HUDEP-2 (cell line): ENCODE measurements around the gene LY6G5B.
"Not testable (repeated sequence)": the region's sequence is repeated elsewhere in the genome, so short reads cannot be mapped to it uniquely, and the experiment has no call there.

Source experiments
- DNase-seq, 76 experiments: peaks; one replicate each; lab custom pipeline; 2025; ENCODE audit not compliant: unreplicated experiment in 76 of 76; lab: John Stamatoyannopoulos, UW

The LY6G5B gene

GRCh38 chr6:31689249-31690110 is 19.7 kb downstream of the LY6G5B start:
- peak in 2 of 76 experiments; percentile 11 to 16 for DNase-seq

- DNase-seq: peak in 53 of 76 experiments; percentile 13 to 70 (median 38)
Measured at GRCh38 chr6:31690231-31691077, 20.7 kb downstream of the LY6G5B start.

- DNase-seq: no peak
Measured at GRCh38 chr6:31691078-31691463, 21.3 kb downstream of the LY6G5B start.

- DNase-seq: no peak
Measured at GRCh38 chr6:31691564-31692108, 21.9 kb downstream of the LY6G5B start.

- no peak for DNase-seq
Measured at GRCh38 chr6:31692353-31692752, 22.6 kb downstream of the LY6G5B start.

GRCh38 chr6:31692886-31693285 is 23.1 kb downstream of the LY6G5B start:
- DNase-seq: no peak

- DNase-seq: no peak
Measured at GRCh38 chr6:31693535-31693934, 23.8 kb downstream of the LY6G5B start.

GRCh38 chr6:31697555-31697954 is 27.8 kb downstream of the LY6G5B start:
- DNase-seq: no peak

GRCh38 chr6:31700740-31701401 is 31.1 kb downstream of the LY6G5B start:
- DNase-seq: no peak

- peak in 17 of 76 experiments; percentile 12 to 46 (median 26) for DNase-seq
Measured at GRCh38 chr6:31701666-31702404, 32.1 kb downstream of the LY6G5B start.

GRCh38 chr6:31702405-31702818 is 32.6 kb downstream of the LY6G5B start:
- peak in 3 of 76 experiments; percentile 38 to 49 (median 46) for DNase-seq

- peak in 75 of 76 experiments; percentile 89 to 100 (median 99) for DNase-seq
Measured at GRCh38 chr6:31702819-31703716, 33.3 kb downstream of the LY6G5B start, which contains the start of gene ABHD16A. Gene ABHD16A, minus strand, starts transcription at chr6:31703324. Its CDS starts 43 bp downstream, at chr6:31703281.

- no peak for DNase-seq
Measured at GRCh38 chr6:31705931-31706330, 36.2 kb downstream of the LY6G5B start.

GRCh38 chr6:31706599-31706998 is 36.8 kb downstream of the LY6G5B start, which contains the start of gene LY6G6F:
Gene LY6G6F, plus strand, starts transcription at chr6:31706866. Its CDS starts 41 bp downstream, at chr6:31706907.
- DNase-seq: no peak

GRCh38 chr6:31707701-31708100 is 37.9 kb downstream of the LY6G5B start:
- no peak for DNase-seq

- DNase-seq: no peak
Measured at GRCh38 chr6:31708224-31708623, 38.4 kb downstream of the LY6G5B start.

GRCh38 chr6:31709157-31709556 is 39.4 kb downstream of the LY6G5B start:
- DNase-seq: not testable (repeated sequence)

- DNase-seq: no peak
Measured at GRCh38 chr6:31710523-31711219, 40.9 kb downstream of the LY6G5B start.
